Spleen (tissue), 7 donors: ENCODE measurements around the gene SORBS2.

Source experiments
- POLR2A ChIP-seq, 3 donors: fragments of 450-650 bp; IDR thresholded peaks; one replicate each; pipeline ENCODE4 v1.5.1; 2017; ENCODE audit warnings: antibody characterized with exemption in 3 of 3, mild to moderate bottlenecking in 1 of 3
- POLR2AphosphoS5 ChIP-seq, 3 donors: sonication (generic); formaldehyde crosslinking; IDR thresholded peaks; one replicate each; pipeline ENCODE4 v1.5.1; 2017; ENCODE audit warnings: antibody characterized with exemption in 3 of 3
- TF ChIP-seq, protein P1 (sequence below), 11 experiments: fragments of 200-600 bp in 7 of 11; fragments of 450-650 bp in 4 of 11; sonication (generic) in 4 of 11; IDR thresholded peaks in 8 of 11; conservative IDR thresholded peaks in 3 of 11; 1 replicate in 7 of 11; 2 replicates in 4 of 11; pipeline versions ENCODE4 v1.4.0 to v1.8.0; 2016 to 2021; ENCODE audit warnings: antibody characterized with exemption in 11 of 11, inconsistent platforms in 4 of 11, mild to moderate bottlenecking in 1 of 11
- donor health status: DM: no; HTN: no; CAD: no; lungs with moderate emphysema.
- donor health status: DM: no; HTN: no; CAD: no.
- donor health status: DM: no; HTN: no; CAD: no.

DNA sequence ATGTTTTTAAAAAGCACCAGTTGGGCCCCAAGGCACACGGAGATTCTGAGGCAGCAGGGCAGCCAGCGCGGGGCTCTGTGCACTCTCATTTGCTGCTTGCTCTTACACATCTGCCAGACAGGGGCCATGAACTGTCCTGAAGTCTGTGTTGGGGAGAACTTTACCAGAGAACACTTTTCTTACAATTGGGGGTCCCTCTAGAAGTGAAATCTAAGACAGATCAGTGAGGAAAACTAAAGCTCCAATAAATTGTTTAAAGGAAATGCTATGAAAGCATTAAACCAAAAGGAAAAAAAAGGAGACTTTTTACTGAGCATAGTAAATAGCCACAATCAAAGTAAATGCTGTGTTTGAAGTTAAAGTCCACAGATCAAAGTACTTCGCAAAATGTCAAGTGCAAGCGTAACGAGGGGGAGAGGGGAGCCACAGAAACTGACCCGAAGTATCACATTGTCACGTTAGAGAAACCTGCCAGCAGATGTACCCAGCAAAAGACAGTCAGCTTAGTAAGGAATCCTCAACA lies 37.8 kb downstream of the SORBS2 start:
- TF ChIP-seq, protein P1, sequence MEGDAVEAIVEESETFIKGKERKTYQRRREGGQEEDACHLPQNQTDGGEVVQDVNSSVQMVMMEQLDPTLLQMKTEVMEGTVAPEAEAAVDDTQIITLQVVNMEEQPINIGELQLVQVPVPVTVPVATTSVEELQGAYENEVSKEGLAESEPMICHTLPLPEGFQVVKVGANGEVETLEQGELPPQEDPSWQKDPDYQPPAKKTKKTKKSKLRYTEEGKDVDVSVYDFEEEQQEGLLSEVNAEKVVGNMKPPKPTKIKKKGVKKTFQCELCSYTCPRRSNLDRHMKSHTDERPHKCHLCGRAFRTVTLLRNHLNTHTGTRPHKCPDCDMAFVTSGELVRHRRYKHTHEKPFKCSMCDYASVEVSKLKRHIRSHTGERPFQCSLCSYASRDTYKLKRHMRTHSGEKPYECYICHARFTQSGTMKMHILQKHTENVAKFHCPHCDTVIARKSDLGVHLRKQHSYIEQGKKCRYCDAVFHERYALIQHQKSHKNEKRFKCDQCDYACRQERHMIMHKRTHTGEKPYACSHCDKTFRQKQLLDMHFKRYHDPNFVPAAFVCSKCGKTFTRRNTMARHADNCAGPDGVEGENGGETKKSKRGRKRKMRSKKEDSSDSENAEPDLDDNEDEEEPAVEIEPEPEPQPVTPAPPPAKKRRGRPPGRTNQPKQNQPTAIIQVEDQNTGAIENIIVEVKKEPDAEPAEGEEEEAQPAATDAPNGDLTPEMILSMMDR (IDR thresholded peaks at IDR 0.05 in 8 of 11, conservative IDR thresholded peaks at IDR 0.05 in 3 of 11), result no peak
- no peak for TF ChIP-seq POLR2AphosphoS5 (IDR thresholded peaks at IDR 0.05)
- TF ChIP-seq POLR2A (IDR thresholded peaks at IDR 0.05), result no peak
